Sciatic nerve (tissue), 2 donors: ENCODE results near the gene OPCML. TPM values are rescaled to one million over a fixed set of nuclear protein-coding genes. Genes with fewer than 3 reads are reported as not detected.

Source experiments
- ATAC-seq: fragments of 200-7000 bp; cut with Tn5 transposase; one replicate; pipeline ENCODE4 v1.9.1; 2020; ENCODE audit warnings: mild to moderate bottlenecking, moderate library complexity
- DNase-seq: peaks from one replicate; pipeline ENCODE4 v3.0.0-alpha.2; 2020; ENCODE audit warnings: low spot score
- intact Hi-C: fragments of 100-400 bp; cut with DNase I; formaldehyde crosslinking; loops from one replicate; pipeline ENCODE4 v1.14.2; 2022
- total RNA-seq: library from RNA; stranded (reverse); fragmentation: NEBNext Ultra II Directional; extraction: Animal tissue kit (Norgen Biotek cat#: 25700); gene quantifications from one replicate; pipeline ENCODE4 v1.2.1, GENCODE V29; 2021
- donor health status: DM: no; HTN: no; CAD: no.
- donor health status: DM: no; HTN: no; CAD: no.

OPCML gene
- total RNA-seq, 1 donor from 2014 or later = 4.5 TPM

GRCh38 chr11:132671851-132672370 lies 860.4 kb downstream of the OPCML start:
- intact Hi-C loops = no loop called here
- DNase-seq (no peak), ATAC-seq (no peak)

GRCh38 chr11:132670921-132671675 lies 861.2 kb downstream of the OPCML start:
- no peak for ATAC-seq
- no peak for DNase-seq
- intact Hi-C loops = no loop called here

GRCh38 chr11:132669949-132670348 lies 862.4 kb downstream of the OPCML start:
- ATAC-seq = no peak
- intact Hi-C loops = no loop called here
- no peak for DNase-seq

DNA sequence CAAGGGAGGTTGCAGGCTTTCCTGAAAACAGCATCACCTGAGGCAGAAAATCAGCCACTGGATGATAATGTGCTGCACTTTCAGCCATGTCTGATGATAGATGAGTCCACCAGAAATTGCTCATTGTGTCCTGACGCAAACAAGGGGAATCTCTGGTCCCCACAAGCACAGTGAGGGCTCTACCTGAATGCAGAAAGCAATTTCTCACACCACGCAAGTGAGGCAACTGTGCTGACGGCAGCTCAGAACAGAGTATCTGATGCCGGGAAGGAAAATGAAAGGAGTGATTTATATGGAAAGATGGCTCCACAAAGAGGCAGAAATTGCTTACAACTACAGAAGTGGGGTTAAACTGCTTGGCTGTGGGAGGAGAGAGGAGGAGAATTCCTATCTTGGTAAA lies 867.1 kb downstream of the OPCML start:
- ATAC-seq = no peak
- no peak for DNase-seq
- intact Hi-C loops = no loop called here

GRCh38 chr11:132658696-132659095 lies 873.6 kb downstream of the OPCML start:
- DNase-seq (no peak), ATAC-seq (no peak)
- intact Hi-C loops = no loop called here

DNA sequence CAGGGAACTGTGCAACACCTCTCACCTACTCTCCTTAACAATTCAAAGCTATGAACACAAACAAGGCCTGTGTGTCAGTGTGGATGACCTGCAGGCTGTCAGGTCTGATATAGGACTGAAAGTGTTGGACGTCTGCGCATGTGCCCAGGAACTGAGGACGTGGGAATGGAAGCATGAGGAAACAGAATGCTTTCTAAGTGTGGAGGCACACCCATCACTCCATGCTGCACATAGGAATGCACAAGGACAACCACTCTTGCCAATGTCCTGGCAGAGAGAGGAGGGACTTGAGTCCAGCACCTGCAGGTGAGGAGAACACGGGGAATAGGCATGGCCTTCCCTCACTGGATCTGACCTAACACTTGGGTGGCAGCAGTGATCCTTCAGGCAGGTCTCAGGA lies 874.3 kb downstream of the OPCML start:
- ATAC-seq (no peak), DNase-seq (no peak)
- intact Hi-C loops = no loop called here

DNA sequence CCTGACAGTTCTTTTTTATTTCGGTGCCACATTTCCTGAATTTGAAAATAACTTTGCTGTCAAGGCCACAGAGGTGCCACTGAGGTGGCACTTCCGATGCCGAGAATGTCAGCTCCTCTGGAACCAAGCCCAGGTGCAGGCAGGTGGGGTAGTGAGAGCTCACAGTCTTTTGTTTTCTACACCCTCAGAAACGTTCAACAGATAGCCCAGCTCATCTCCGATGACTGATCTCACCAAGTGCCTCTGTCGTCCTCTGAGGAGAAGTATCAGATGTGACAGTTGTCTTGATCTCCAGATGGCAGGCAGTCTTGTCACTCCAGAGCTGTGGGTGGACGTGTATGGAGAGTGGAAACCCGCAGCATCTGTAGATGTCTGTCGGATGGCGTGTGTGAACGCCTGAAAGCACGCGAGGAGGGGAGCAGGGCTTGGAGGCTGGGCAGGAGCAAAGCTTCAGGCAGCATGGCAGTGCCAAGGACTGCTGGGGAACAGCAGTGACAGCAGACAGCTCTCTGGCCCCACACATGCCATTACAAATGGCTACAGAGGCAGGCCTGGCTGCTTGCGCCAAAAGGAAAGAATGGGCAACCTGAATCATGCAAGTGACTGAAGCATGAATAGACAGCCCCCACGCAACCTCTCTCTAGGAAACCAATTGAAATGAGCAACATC lies 877.0 kb downstream of the OPCML start:
- DNase-seq = no peak
- no peak for ATAC-seq
- intact Hi-C loops = no loop called here

DNA sequence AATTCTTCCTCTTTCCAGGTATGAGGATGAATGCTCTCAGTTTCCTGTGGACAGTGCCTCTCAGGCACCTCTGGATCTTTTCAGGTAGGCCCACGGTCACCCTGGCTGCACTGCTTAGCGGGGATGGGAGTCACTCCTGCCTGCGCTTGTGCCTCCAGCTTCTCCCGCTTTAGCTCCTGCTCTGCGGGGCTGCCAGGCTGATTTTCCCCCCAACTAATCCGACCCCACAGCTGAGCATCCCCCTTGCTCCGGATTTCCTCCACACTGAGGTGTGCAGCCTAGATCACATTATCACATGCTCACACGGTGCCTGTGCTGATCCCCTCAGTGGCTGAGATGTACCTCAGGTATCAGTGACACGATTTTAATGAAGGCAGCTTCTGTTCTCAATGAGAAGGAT lies 879.1 kb downstream of the OPCML start:
- ATAC-seq (no peak), DNase-seq (no peak)
- intact Hi-C loops = no loop called here

GRCh38 chr11:132650969-132651720 lies 881.2 kb downstream of the OPCML start:
- ATAC-seq = no peak
- intact Hi-C loops = no loop called here

DNA sequence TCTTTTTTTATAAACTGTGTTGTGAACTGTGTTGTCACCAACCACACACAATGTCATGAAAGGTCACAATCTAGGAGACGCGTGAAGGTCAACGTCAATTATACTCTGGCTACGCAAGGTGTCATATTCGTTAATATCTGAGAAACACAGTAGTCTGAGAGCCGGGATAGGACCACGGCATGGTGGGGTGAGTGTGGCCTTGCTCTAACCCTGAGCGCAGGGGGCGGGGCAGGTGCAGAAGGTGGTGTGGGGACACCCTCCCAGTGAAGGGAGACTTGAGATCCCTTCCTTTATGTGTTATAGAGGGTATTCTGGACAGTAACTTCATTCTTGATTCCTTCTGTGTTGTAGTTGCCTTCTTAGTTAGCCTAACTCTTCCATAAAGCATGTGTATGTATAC lies 883.0 kb downstream of the OPCML start:
- ATAC-seq (no peak), DNase-seq (no peak)
- intact Hi-C loops = no loop called here

More at GRCh38 chr11:132650969-132651720, 881.2 kb downstream of the OPCML start:
- DNase-seq = no peak

DNA sequence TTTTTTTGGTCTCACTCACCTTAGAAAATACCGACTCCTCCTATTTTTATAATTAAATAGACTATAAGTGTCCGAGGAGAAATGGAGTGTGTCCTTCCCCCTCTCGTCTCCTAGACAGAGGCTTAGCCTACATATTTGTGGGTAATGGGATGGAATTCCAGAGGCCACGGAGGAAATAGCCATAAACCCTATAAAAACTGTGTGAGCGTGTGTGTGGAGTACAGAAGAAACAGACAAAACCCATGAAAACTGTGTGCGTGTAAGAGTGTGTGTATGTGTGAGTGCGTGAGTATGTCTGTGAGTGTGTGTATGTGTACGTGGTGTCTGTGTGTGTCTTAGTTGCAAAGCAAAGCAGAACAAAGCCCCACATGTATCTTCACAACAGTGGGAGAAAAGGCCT lies 883.5 kb downstream of the OPCML start:
- no peak for ATAC-seq
- no peak for DNase-seq

DNA sequence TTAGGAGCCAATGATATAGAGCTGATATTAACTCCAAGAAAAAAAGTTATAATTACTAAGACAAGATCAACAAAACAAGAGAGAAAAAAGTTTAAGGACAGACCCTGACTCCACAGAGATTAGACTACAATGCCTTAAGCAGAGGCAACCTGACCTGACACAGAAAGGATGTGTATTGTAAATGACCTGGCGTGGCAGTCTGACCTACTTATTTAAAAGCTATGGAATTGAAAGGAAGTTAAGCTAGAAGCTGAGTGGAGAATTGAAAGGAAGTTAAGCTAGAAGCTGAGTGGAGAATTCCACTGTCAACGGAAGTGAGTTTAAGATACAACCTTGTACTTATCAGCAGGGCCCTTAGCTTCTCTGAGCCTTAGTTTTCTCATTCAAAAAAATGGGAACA lies 885.4 kb downstream of the OPCML start:
- intact Hi-C loops = no loop called here
- no peak for ATAC-seq

More for the DNA sequence above, 883.5 kb downstream of the OPCML start:
- intact Hi-C loops = no loop called here

GRCh38 chr11:132644520-132645239 lies 887.6 kb downstream of the OPCML start:
- intact Hi-C loops = no loop called here
- ATAC-seq (no peak), DNase-seq (no peak)

More for the DNA sequence above, 885.4 kb downstream of the OPCML start:
- no peak for DNase-seq

DNA sequence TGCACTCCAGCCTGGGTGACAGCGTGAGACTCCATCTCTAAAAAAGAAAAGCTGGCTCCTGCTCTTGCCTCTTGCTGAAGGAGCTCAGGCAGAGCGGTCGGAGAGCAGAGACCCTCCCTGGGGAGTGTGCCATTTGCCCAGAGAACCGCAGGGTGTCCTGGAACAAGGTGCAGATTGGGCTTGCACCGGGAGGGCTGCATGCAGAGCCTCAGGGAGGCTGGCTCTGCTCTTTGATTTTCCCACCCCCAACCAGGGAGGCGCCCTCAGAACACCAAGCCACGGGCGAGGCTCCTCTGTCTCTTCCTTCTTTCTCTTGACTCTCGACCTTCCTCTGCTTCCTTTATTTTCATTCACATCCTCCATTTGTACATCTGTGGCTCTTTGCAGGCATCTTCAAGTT lies 889.1 kb downstream of the OPCML start:
- intact Hi-C loops = no loop called here
- ATAC-seq (no peak), DNase-seq (no peak)

- DNase-seq (no peak), ATAC-seq (no peak)
- intact Hi-C loops = no loop called here
Measured at GRCh38 chr11:132640952-132641351, 891.3 kb downstream of the OPCML start.

GRCh38 chr11:132639986-132640385 lies 892.3 kb downstream of the OPCML start:
- ATAC-seq = no peak
- DNase-seq = no peak
- intact Hi-C loops = loop anchor here (2.0 kb wide), 1 partner anchor 67 kb away; no protein-coding TSS in a partner anchor

DNA sequence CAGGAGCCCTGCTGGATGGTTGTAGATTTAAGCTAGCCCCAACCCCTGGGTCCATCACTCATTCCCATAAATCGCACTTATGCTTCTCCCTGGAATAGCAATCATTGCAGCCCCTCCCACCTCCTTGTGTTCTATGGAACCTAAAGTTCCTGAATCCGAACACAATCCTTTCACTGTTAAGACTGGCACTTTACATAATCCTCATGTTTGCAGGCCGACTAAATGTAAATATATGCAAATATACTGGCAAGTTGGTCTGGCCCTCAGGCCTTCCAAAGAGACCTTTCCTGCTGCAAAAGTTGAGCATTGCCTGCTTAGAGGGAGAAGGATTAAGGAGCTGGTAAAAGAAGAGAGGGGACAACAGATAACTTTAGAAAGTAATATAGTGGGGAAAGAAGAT lies 892.9 kb downstream of the OPCML start:
- intact Hi-C loops = loop anchor here (2.0 kb wide), 1 partner anchor 67 kb away; no protein-coding TSS in a partner anchor
- no peak for ATAC-seq
- DNase-seq = no peak

- DNase-seq = no peak
- intact Hi-C loops = loop anchor here (2.0 kb wide), 1 partner anchor 68 kb away; no protein-coding TSS in a partner anchor
- ATAC-seq = no peak
Measured at GRCh38 chr11:132638423-132638822, 893.9 kb downstream of the OPCML start.

DNA sequence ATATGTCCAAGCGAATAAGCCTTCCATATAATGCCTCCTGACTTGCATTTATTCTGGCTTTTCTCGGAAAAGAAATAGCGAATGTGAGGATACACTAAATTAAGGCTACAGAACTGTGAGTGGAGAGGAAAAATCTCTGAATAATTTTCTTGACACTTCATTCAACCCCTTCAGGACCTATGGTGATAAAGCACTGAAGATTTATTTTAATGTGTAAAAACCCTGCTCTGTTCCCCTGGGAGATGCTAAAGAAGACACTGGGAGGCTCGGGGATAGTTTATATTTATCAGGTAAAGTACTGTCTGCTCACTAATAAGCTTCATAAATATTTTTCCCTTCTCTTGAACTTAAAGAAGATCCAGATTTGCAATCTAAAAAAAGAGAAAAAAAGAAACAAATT lies 895.8 kb downstream of the OPCML start:
- intact Hi-C loops = no loop called here
- ATAC-seq = no peak
- no peak for DNase-seq
